ENCODE results near the gene ZCCHC24.
A peak's percentile ranks its signal among the peaks of the same experiment; 100 is the strongest.

Gene ZCCHC24

DNA sequence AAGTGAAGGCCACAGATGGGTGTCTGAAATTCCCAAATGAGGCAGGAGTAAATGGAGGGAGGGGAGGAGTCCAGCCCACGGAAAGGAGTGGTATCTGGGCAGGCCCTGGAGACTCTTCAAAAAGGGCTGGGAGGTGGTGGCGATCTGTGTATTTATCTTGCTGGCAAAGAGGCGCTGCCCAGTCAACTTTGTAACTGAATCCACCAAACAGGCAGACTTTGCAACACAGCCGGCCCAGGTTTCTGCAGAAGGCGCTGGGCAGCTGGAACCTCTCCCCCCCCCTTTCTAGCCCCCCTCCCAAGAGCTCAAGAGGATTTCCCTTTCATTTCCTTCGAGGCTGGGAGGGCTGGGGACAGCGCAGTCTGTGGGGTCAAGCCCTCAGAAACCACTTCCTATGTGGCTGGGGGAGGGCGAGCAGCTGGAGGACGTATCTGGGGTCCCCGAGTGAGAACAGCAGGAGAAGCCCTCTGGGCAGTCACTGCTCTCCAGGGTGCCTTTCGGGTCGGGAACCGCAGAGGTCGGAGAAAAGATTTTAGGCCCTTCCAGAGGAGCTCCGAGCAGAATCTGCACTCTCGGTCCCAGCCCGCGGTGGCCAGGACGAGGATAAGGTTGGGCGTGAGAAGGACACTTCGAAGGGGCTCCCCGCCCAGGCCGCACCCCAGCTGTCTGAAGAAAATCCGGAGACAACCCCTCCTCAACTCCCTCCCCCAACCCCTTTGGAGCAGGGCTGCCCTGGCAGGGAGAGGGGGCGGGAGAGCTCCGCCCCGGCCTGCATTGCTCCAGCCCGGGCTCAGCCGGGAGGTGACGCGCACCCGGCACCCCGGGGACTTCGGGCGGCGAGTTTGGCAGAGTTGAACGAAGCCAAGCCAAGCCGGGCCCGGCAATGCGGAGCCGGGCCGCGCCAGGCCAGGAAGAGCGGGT, 965 bp downstream of the ZCCHC24 start:
- Histone ChIP-seq H3K4me3 (ENCODE audit: low read length) (peak overlapping the region; percentile 80), H3K27ac (ENCODE audit: low read length) (no peak overlapping the region), H3K9me3 (ENCODE audit: insufficient read depth, low read depth, low read length) (no peaks in the 10 kb centered on the region), H3K9ac (ENCODE audit: low read depth, low read length) (peak overlapping the region; percentile 51; the same call in 1 of the 2 replicates), H3K27me3 (ENCODE audit: insufficient read depth, low read length) (peaks cover 48% of the 10 kb centered on the region), H3K4me1 (ENCODE audit: insufficient read depth, low read length) (peaks cover 5% of the 10 kb centered on the region; the same call in 1 of the 2 replicates), H3K36me3 (ENCODE audit: insufficient read depth, low read depth, low read length) (no peaks in the 10 kb centered on the region)

DNA sequence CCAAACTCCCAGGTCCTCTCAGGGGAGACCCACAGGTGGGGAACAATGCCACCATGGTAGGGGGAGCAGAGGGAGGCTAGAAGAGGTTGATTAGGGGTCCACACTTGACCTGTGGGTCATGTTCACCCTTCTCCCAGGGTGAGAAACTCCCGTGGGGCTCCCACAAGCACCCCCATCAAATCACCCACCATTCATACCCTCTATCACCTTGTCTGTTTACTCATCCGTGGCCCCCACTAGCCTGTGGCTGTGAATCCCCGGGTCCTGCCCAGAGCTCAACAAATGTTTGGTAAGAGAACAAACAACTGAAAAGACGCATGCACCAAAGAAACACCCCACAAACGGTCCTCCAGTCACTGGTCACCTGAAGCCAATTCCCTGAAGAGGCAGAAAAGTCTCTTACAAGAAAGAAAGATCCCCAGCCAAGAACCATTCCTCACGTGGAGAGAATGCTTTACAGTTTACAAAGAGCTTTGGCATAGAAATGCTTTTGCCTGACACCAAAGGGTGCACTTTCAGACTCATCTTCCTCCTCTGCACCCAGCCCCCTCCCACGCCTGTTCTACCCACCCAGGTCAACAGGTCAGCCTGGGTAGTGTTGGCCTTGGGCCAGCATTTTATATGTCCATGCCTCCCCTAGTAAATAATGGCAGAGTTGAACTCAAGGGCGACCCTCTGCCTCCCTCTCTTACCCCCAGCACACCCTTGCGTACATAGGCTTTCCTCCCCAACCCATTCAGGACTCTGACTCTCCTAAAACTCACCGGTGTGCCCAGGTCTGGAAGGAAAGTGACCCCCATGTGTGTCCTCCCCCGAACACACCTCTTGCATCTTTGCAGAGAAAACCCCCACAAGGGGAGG, 1.9 kb downstream of the ZCCHC24 start:
- Histone ChIP-seq H3K27ac (ENCODE audit: low read length) (no peak overlapping the region), H3K27me3 (ENCODE audit: insufficient read depth, low read length) (peaks cover 42% of the 10 kb centered on the region), H3K4me3 (ENCODE audit: low read length) (peak overlapping the region; percentile 80), H3K36me3 (ENCODE audit: insufficient read depth, low read depth, low read length) (no peaks in the 10 kb centered on the region), H3K9me3 (ENCODE audit: insufficient read depth, low read depth, low read length) (no peaks in the 10 kb centered on the region), H3K9ac (ENCODE audit: low read depth, low read length) (no peak overlapping the region), H3K4me1 (ENCODE audit: insufficient read depth, low read length) (peaks cover 5% of the 10 kb centered on the region; the same call in 1 of the 2 replicates)

DNA sequence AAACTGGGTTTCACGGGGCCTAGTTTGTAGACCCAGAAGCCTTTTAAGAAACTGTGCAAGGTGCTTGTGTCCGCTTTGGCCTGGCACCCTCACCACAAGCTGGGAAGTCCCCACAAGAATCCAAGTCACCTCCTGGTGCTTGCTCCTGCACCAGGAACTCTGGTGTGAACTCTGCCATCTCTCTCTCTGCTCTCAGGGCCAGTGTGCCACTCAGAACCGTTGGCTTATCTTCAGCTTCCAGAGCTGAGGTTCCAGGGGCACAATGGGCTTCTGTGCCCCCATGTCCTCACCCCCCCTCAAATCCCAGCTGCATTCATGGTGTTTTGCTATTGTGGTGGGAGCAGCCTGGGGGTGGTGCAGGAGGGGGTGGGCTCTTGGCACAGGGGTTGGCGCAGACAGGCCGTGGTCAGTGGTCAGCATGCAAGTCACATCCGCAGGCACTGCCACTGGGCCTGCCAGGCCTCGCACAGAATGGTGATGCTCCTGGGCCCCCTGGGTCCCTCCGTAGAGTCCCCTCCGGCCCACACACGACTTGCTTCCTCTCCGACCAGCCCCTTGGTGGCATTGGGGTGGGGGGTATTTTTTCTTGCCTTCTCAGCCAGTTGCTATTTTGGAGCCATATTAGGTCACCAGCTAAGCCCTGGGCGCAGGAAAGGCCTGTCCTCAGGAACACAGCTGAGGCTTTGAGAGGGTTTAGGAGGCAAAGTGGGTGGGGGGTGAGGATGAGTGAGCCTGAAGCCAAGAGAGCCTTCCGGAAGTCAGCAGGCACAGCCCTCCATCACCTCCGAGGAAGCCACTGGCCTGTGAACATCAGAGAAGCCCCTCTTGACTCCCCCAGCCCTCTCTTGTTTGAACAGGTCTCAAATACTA, 3.0 kb downstream of the ZCCHC24 start:
- Histone ChIP-seq H3K9me3 (ENCODE audit: insufficient read depth, low read depth, low read length) (no peaks in the 10 kb centered on the region), H3K27me3 (ENCODE audit: insufficient read depth, low read length) (peaks cover 31% of the 10 kb centered on the region), H3K27ac (ENCODE audit: low read length) (no peak overlapping the region), H3K36me3 (ENCODE audit: insufficient read depth, low read depth, low read length) (no peaks in the 10 kb centered on the region), H3K4me1 (ENCODE audit: insufficient read depth, low read length) (peaks cover 5% of the 10 kb centered on the region; the same call in 1 of the 2 replicates), H3K4me3 (ENCODE audit: low read length) (no peak overlapping the region), H3K9ac (ENCODE audit: low read depth, low read length) (no peak overlapping the region)

DNA sequence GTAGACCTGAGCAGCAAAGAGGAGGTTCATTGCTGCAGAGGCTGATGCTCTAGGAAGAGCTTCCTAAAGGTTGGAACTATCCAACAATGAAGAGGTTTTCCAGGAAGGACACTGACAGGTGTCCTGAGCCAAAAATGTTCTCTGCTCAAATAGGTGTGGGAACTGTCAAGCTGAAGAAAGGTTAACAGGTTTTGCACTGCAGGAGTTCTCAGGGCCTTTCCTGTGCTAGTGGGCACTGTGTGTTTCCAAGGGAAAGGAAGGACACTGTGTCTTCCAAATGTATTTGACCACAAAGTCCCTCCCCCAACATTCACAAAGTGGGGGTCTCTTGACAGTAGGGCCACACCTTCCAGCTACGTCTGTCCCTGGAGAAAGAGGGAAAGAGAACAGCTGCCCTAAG, 4.0 kb downstream of the ZCCHC24 start:
- Histone ChIP-seq H3K36me3 (ENCODE audit: insufficient read depth, low read depth, low read length) (no peaks in the 10 kb centered on the region), H3K27me3 (ENCODE audit: insufficient read depth, low read length) (peaks cover 21% of the 10 kb centered on the region), H3K4me1 (ENCODE audit: insufficient read depth, low read length) (peaks cover 5% of the 10 kb centered on the region; the same call in 1 of the 2 replicates), H3K4me3 (ENCODE audit: low read length) (no peak overlapping the region), H3K9ac (ENCODE audit: low read depth, low read length) (no peak overlapping the region), H3K27ac (ENCODE audit: low read length) (no peak overlapping the region), H3K9me3 (ENCODE audit: insufficient read depth, low read depth, low read length) (no peaks in the 10 kb centered on the region)

DNA sequence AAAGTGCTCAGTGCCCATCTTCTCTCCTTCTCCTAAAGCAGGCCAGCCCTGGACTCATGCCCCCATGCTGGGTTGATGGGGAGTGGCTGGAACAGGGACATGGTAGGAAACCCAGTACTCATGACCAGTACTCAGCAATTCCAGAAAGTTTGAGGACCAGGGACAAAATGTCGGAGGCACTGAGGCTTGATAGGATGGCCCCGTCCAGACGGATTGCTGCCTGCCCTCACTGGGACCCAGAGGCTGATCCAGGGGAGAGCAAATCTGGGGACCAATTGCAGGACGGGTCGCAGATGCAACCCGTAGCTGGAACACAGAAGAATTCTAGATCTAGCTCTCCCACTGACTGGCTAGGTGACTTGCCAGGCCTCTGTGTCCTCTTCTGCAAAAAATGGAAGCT, 5.1 kb downstream of the ZCCHC24 start:
- Histone ChIP-seq H3K9me3 (ENCODE audit: insufficient read depth, low read depth, low read length) (no peaks in the 10 kb centered on the region), H3K27me3 (ENCODE audit: insufficient read depth, low read length) (peaks cover 21% of the 10 kb centered on the region), H3K36me3 (ENCODE audit: insufficient read depth, low read depth, low read length) (no peaks in the 10 kb centered on the region), H3K27ac (ENCODE audit: low read length) (no peak overlapping the region), H3K9ac (ENCODE audit: low read depth, low read length) (no peak overlapping the region), H3K4me3 (ENCODE audit: low read length) (no peak overlapping the region), H3K4me1 (ENCODE audit: insufficient read depth, low read length) (peaks cover 9% of the 10 kb centered on the region; the same call in 1 of the 2 replicates)

DNA sequence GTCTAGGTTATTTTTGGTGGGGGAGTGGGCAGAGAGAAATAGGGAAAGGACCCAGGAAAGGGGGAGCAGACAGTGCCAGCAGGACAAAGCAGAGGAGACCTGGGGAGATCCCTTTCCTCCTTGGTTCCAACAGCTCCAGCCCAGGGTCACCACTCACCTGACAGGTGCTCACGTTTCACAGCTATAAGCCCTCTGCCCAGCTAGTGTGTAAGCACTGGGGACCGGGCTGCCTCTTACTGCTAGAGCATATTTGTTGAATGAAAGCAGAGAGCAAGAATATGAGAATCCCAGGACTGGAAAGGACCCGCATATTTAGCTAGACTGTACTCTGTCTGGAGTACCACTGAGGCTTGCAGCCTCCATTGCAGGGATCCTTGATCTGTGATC, 6.7 kb downstream of the ZCCHC24 start:
- no peaks in the 10 kb centered on the region for H3K36me3 ChIP-seq (ENCODE audit: insufficient read depth, low read depth, low read length)
- no peak overlapping the region for H3K4me3 ChIP-seq (ENCODE audit: low read length)
- peaks cover 10% of the 10 kb centered on the region for H3K27me3 ChIP-seq (ENCODE audit: insufficient read depth, low read length)
- no peaks in the 10 kb centered on the region for H3K9me3 ChIP-seq (ENCODE audit: insufficient read depth, low read depth, low read length)
- no peak overlapping the region for H3K9ac ChIP-seq (ENCODE audit: low read depth, low read length)
- peaks cover 6% of the 10 kb centered on the region; the same call in 1 of the 2 replicates for H3K4me1 ChIP-seq (ENCODE audit: insufficient read depth, low read length)
- H3K27ac ChIP-seq (ENCODE audit: low read length) = no peak overlapping the region

DNA sequence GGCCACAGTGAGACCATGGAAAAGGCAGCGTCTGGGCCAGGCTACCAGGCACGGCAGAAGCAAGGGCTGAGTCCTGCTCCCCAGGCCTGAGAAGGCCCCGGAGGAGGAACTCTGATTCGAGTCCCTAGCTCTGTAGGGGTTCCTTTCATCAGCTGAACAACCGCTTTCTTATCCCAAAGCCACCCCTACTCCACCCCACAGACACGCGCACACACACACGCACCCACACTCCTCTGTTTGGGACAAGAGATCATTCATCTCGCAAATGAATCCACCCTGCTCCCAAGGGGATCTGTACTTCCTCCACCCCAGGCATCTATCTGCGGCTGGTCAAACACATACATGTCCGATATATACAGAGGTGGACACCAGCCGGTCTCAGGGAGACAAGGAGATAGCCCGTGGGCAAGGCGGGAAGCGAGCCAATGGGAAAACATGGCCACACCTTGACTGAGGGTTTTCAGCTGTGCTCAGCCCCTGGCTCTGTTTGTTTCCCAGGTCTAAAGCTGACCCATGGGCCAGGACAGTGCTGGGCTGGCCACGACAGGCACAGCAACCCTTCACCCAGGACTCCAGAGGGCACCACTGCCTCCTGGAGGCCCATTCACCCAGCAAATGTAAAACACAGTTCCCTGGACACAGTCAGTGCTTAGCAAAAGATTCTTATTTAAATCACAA, 7.3 kb downstream of the ZCCHC24 start:
- Histone ChIP-seq H3K36me3 (ENCODE audit: insufficient read depth, low read depth, low read length) (no peaks in the 10 kb centered on the region), H3K9ac (ENCODE audit: low read depth, low read length) (no peak overlapping the region), H3K4me3 (ENCODE audit: low read length) (no peak overlapping the region), H3K9me3 (ENCODE audit: insufficient read depth, low read depth, low read length) (no peaks in the 10 kb centered on the region), H3K27me3 (ENCODE audit: insufficient read depth, low read length) (peaks cover 5% of the 10 kb centered on the region), H3K27ac (ENCODE audit: low read length) (no peak overlapping the region), H3K4me1 (ENCODE audit: insufficient read depth, low read length) (peaks cover 5% of the 10 kb centered on the region; the same call in 1 of the 2 replicates)

DNA sequence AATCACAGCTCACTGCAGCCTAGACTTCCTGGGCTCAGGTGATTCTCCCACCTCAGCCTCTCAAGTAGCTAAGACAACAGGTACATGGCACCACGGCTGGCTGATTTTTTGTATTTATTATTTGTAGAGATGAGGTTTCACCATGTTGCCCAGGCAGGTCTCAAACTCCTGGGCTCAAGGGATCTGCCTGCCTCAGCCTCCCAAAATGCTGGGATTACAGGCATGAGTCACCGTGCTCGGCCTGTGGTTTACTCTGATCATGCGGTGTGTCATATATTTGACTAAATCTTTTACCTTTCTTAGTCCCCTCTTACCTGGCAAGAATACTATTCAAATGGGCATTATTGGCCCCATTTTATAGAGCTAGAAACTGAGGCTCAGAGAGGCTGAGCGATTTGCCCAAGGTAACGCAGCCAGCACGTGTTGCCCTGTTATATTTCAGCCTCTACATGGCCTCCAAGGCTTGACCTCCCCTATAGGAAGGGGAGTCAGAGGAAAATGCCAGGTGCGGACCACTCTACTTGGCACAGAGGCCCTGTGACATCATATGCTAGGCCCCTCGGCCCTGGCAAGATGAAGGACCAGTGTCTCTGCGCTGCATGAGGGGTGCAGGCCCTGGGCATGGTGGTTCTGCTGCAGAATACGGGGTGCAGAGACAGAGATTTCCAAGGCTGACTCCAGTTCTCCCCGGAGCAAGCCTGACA, 8.2 kb downstream of the ZCCHC24 start:
- Histone ChIP-seq H3K27ac (ENCODE audit: low read length) (no peak overlapping the region), H3K27me3 (ENCODE audit: insufficient read depth, low read length) (no peaks in the 10 kb centered on the region; the same call in 1 of the 2 replicates), H3K4me3 (ENCODE audit: low read length) (no peak overlapping the region), H3K9me3 (ENCODE audit: insufficient read depth, low read depth, low read length) (no peaks in the 10 kb centered on the region), H3K9ac (ENCODE audit: low read depth, low read length) (no peak overlapping the region), H3K4me1 (ENCODE audit: insufficient read depth, low read length) (peaks cover 5% of the 10 kb centered on the region; the same call in 1 of the 2 replicates), H3K36me3 (ENCODE audit: insufficient read depth, low read depth, low read length) (no peaks in the 10 kb centered on the region)

DNA sequence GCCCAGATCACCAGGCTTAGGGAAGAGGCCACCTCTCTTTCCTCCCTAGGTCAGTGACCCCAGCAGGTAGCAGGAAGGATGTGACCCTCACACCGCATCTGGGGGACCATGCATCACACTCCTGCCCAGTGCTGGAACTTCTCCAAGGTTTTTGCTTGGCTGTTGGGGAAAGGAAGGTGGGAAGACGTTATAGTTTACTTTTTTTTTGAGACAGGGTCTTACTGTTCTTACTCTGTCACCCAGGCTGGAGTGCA, 8.6 kb downstream of the ZCCHC24 start:
- Histone ChIP-seq H3K9ac (ENCODE audit: low read depth, low read length) (no peak overlapping the region), H3K9me3 (ENCODE audit: insufficient read depth, low read depth, low read length) (no peaks in the 10 kb centered on the region), H3K27ac (ENCODE audit: low read length) (no peak overlapping the region), H3K4me3 (ENCODE audit: low read length) (no peak overlapping the region), H3K4me1 (ENCODE audit: insufficient read depth, low read length) (peaks cover 5% of the 10 kb centered on the region; the same call in 1 of the 2 replicates), H3K36me3 (ENCODE audit: insufficient read depth, low read depth, low read length) (no peaks in the 10 kb centered on the region), H3K27me3 (ENCODE audit: insufficient read depth, low read length) (no peaks in the 10 kb centered on the region; the same call in 1 of the 2 replicates)

DNA sequence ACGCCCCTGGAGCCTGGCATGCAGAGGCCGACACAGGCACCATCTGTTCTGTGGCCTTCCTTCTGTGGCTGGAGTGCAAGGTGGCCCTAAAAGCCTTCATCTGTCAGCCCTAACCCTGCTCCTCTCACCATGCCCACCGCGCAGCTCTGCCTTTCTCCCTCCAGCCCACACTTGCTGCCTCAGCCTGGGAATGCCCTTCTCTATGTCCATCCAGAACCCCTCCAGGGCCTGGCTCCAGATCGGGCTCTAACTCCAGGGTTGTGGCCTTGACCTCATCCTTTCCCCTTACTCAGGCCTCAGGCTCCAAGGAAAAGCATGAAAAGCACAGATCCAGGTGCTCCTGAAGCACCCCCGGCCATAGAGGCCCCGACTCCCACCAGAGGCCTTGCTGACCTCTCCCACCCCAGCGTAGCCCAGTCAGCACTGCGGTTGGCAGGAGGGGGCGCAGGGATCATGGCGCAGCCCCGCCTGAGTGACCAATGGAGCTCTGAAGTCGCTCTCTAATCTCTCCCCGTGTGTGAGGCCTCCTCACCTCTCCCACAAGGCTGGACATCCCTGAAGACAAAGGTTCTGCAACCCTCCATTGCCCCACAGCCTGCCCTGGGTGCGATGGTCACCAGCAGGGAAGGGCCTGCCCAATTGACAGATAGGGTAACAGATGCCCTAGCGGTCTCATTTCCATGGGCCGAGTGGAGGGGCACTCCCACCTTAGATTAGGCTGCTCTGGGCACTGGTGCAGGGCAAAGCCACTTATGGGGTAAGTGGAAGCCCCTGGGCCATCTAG, 9.2 kb downstream of the ZCCHC24 start:
- no peaks in the 10 kb centered on the region for H3K36me3 ChIP-seq (ENCODE audit: insufficient read depth, low read depth, low read length)
- H3K9me3 ChIP-seq (ENCODE audit: insufficient read depth, low read depth, low read length) = no peaks in the 10 kb centered on the region
- no peaks in the 10 kb centered on the region; the same call in 1 of the 2 replicates for H3K27me3 ChIP-seq (ENCODE audit: insufficient read depth, low read length)
- H3K4me3 ChIP-seq (ENCODE audit: low read length) = no peak overlapping the region
- no peak overlapping the region for H3K27ac ChIP-seq (ENCODE audit: low read length)
- H3K9ac ChIP-seq (ENCODE audit: low read depth, low read length) = no peak overlapping the region
- peaks cover 5% of the 10 kb centered on the region; the same call in 1 of the 2 replicates for H3K4me1 ChIP-seq (ENCODE audit: insufficient read depth, low read length)
